AG20443 (cell line): ENCODE data around the gene SPATA1.
A peak's percentile ranks its signal among the peaks of the same experiment; 100 is the strongest.

Experiments
- DNase-seq: peaks from one replicate; pipeline ENCODE4 v3.0.0; 2012; ENCODE audit warnings: low spot score, mixed read lengths

The SPATA1 gene

GRCh38 chr1:84509029-84509428 lies 2.8 kb downstream of the SPATA1 start:
- DNase-seq: no peak

- DNase-seq: no peak
These were observed 4.0 kb downstream of the SPATA1 start for GRCh38 chr1:84510165-84510564.

GRCh38 chr1:84510668-84511067 lies 4.5 kb downstream of the SPATA1 start:
- DNase-seq: no peak

GRCh38 chr1:84524590-84524989 lies 18.4 kb downstream of the SPATA1 start:
- DNase-seq: no peak

GRCh38 chr1:84525779-84526178 lies 19.6 kb downstream of the SPATA1 start:
- DNase-seq: no peak

GRCh38 chr1:84538599-84538998 lies 32.4 kb downstream of the SPATA1 start:
- DNase-seq: no peak

- no peak for DNase-seq
These were observed 33.8 kb downstream of the SPATA1 start for GRCh38 chr1:84539972-84540371.

- no peak for DNase-seq
These were observed 34.6 kb downstream of the SPATA1 start for GRCh38 chr1:84540759-84541158.

- no peak for DNase-seq
These were observed 35.5 kb downstream of the SPATA1 start for GRCh38 chr1:84541679-84542078.

GRCh38 chr1:84550826-84551225 lies 44.6 kb downstream of the SPATA1 start:
- no peak for DNase-seq

- no peak for DNase-seq
These were observed 63.0 kb downstream of the SPATA1 start for GRCh38 chr1:84569216-84569615.

- DNase-seq: no peak
These were observed 64.4 kb downstream of the SPATA1 start for GRCh38 chr1:84570436-84571149.

- no peak for DNase-seq
These were observed 65.0 kb downstream of the SPATA1 start for GRCh38 chr1:84571150-84571535.

- no peak for DNase-seq
These were observed 67.3 kb downstream of the SPATA1 start for GRCh38 chr1:84573481-84573966.

- peak; percentile 99 for DNase-seq
These were observed 68.0 kb downstream of the SPATA1 start, which contains the start of gene CTBS for GRCh38 chr1:84573967-84574842. TSS of gene CTBS (minus strand) at chr1:84574440. CDS start at chr1:84574415, 25 bp downstream.

- no peak for DNase-seq
These were observed 68.8 kb downstream of the SPATA1 start for GRCh38 chr1:84574936-84575335.

GRCh38 chr1:84581648-84582047 lies 75.5 kb downstream of the SPATA1 start:
- DNase-seq: no peak

GRCh38 chr1:84582802-84583587 lies 76.8 kb downstream of the SPATA1 start:
- peak; percentile 21 for DNase-seq

- no peak for DNase-seq
These were observed 77.5 kb downstream of the SPATA1 start for GRCh38 chr1:84583648-84584047.

- no peak for DNase-seq
These were observed 77.9 kb downstream of the SPATA1 start for GRCh38 chr1:84584126-84584525.

- no peak for DNase-seq
These were observed 79.6 kb downstream of the SPATA1 start for GRCh38 chr1:84585803-84586202.

- DNase-seq: no peak
These were observed 80.9 kb downstream of the SPATA1 start for GRCh38 chr1:84587099-84587498.
